HG03342 (cell line): Measurements from ENCODE around the gene DENND4A.
"Not testable (repeated sequence)": the region's sequence is repeated elsewhere in the genome, so short reads cannot be mapped to it uniquely, and the experiment has no call there.

ENCODE experiments used
- ATAC-seq: cut with Tn5 transposase; IDR thresholded peaks from one replicate; pipeline ENCODE4 v1.9.1; 2021; ENCODE audit warnings: mild to moderate bottlenecking, moderate library complexity; ENCODE audit not compliant: unreplicated experiment

Gene DENND4A

DNA sequence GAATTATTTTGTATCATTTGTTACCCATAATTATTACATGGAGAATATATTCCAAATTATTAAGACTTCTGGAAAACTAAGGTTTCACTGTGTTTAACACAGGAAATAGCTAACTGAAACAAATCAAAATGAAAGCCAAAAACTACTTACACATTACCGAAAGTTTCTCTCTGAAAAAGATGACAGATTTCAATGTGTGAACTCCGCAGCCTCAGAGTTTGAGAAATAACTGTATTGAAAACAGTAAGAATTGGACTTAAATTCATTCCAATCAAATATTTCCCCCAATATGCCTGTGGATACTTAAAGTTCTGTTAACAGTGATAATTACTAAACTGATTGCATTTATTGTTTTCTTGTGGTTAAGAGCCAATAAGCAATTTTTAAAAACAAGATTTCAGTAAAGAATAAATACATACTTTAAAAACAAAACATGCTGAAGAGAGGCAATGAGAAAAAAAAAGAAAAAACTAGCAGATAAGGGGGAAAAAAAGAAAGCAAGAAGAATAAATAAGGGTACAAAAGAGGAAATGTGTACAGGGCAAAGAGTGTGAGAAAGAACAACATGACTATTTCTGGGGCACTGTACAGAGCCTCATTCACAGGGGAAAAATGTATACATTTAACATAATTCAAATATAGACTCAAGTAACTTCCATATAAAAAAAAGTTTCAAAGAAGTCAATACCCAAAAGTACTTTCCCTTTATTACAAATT, 30.7 kb downstream of the DENND4A start:
- ATAC-seq, result no peak

DNA sequence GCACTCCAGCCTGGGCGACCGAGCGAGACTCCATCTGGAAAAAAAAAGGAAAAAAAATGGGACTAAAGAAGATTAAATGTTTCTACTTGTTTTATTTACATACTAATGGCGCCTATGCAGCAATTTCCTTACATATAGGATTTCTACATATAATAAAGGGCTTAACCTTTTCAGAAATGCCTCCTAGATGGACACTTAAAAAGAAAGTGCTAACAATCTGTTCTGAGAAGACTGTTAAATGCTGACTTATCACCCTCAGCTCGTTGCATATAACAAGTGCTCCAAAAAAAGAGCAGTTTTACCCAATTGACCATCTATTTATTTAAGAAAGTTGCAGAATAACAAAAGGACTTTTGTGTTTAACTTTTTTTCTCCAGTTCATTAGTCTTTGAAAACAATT, 32.7 kb downstream of the DENND4A start:
- ATAC-seq, result no peak

DNA sequence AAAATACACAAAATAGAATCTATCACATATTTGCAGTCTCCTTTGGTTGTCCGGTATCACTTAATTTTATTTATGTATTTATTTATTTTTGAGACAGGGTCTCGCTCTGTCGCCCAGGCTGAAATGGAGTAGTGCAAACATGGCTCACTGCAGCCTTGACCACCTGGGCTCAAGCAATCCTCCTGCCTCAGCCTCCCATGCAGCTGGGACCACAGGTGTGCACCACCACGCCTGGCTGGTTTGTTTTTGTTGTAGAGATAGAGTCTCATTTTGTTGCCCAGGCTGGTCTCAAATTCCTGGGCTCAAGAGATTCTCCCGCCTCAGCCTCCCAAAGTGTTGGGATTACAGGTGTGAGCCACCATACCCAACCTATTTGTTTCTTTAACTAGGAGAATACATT, 33.9 kb downstream of the DENND4A start:
- no peak for ATAC-seq

DNA sequence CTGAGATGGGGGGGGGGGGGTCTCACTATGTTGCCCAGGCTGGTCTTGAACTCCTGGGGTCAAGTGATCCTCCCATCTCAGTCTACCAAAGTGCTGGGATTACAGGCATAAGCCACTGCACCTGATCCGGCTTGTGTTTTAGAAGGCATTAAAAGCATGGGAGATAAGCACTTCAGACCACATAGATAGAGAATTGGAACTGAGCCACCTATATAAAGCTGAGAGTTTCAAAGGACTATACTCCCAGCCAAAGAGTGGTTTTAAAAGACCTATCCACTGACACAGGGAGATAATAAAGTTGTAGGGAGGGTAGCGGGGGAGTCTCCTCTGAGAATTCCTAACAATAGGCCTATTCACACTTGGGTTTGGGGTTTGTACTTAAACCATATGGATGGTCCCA, 34.8 kb downstream of the DENND4A start:
- ATAC-seq, result no peak

DNA sequence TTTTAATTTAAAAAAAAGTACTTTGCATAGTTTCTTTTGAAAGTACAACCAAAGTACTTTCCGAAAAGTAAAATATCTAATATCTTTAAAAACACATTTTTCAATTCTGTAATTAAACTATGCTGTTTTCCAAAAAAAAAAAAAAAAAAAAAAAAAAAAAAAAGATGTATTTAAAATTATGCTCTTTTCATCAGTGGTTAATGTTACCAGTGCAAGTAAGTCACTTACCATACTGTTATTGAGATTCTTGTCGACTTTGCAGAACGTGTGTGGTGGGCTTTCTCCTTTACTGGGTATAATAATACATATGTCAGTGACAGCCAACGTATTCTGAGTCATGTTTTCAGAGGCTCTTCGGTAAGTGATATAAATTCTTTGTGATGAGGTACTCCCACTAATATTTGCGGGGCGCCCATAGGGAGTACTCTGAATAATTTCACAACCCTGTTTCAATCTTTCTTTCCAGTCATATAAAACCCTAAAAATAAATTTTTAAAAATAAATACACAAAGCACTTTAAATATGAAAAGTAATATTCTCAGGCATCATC, 39.9 kb downstream of the DENND4A start:
- ATAC-seq, result no peak

DNA sequence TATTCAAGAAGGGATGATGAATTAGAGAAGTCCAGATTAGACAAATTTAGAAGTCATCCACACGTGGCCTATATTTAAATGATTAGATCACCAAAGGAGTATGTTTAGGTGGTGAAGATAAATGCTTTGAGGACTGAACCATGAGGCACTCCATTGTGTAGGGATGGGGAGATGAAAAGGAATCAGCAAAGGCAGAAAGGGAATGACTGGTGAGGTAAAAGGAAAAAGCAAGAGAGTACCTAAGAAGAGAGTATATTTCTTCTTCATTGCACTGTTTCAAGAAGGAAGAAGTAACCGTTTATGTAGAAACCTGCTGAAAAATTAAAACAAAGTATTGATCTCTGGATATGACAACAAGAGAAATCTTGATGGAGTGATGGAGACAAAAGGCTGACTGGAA, 40.7 kb downstream of the DENND4A start:
- no peak for ATAC-seq

DNA sequence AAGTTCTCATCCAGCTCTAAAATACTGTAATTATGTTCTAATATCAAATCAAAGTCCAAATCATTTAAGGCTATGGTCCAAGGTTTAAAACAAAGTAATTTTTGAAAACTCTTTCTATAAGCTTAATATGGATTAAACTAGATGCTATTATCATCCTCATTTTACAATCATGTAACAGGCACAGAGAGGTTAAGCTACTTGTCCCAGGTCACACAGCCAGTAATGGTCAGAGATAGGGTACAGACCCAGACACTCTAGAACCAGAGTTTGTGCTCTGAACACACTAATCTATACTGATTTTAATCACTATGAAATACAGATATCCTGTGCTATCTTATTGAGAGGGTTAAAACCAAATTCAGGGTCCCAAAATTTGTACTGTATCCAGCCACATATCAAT, 44.8 kb downstream of the DENND4A start:
- ATAC-seq, result no peak

DNA sequence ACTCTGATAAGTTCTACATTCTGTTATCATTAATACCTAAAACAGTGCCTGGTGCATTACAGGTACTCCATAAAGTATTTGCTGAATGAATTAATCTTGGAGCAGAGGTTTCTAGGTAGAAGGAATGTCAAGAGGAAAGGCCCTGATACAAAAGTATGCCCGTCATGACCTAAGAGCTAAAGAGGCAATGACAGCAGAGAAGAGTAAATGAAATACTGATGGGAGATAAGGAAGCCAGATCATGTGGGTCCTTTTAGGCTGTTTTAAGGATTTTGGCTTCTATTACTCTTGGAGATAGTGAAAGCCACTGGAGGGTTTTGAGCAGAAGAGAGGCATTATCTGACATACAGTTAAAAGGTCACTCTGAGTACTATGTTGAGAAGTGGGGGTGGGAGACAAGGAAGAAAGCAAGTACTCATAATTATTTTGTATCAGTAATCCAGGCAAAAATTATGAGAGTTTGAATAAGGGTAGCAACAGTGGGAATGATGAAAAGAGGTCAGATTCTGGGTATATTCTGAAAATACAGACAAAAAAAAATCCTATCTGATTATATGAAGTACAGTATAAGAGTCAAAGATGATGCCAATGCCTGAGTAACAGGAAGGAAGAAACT, 48.3 kb downstream of the DENND4A start:
- ATAC-seq, result no peak

DNA sequence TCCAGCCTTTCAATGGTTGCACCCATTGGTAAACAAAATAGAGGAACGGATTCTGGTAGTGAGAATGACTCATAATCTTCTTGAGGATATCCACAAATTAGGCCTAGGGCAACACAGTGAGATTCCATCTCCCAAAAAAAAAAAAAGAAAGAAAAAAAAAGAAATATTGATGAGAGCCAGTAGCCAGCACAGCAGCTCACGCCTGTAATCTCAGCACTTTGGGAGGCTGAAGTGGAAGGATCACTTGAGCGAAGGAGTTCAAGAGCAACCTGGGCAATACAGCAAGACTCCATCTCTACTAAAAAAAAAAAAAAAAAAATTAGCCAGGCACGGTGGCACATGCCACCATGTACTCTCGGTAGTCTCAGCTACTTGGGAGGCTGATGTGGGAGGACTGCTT, 51.9 kb downstream of the DENND4A start:
- no peak for ATAC-seq

DNA sequence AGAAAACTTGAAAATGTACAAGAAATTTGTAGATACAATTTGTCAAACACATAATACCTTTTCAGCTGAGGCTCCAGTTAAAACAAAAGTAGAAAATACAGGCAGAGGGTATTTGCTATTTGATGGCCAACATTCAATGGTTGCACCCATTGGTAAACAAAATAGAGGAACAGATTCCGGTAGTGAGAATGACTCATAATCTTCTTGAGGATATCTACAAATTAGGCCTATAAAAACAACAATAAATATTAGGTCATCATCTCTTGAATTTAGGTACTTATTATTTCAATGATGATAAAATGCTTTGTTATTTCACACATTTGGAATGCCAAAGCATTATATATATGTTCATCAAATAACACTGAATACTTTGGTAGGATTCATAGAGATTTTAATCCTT, 53.4 kb downstream of the DENND4A start:
- ATAC-seq, result no peak

DNA sequence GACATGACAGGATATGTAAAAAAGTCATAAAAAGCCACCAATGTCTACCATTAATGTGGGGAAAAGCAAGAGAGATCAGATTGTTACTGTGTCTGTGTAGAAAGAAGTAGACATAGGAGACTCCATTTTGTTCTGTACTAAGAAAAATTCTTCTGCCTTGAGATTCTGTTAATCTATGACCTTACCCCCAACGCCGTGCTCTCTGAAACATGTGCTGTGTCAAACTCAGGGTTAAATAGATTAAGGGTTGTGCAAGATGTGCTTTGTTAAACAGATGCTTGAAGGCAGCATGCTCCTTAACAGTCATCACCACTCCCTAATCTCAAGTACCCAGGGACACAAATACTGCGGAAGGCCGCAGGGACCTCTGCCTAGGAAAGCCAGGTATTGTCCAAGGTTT, 58.5 kb downstream of the DENND4A start:
- ATAC-seq, result not testable (repeated sequence)

DNA sequence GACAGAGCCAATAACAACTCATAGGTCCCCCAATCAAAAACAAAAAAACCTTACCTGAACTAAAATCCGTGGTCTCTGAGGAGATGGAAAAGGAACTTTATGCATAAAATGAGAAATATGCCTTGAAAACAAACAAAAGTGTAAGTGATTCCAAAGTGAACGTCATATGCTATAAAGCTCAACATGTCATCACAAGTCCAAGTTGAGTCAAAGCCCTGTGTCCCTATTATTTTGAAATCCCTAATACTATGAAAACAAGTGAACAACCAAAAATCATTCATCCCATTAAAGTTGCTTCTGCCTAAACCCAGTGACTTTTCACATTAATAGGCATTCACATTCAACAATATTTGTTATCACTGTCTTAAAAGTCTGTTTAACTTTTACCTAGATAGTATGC, 59.4 kb downstream of the DENND4A start:
- no peak for ATAC-seq

DNA sequence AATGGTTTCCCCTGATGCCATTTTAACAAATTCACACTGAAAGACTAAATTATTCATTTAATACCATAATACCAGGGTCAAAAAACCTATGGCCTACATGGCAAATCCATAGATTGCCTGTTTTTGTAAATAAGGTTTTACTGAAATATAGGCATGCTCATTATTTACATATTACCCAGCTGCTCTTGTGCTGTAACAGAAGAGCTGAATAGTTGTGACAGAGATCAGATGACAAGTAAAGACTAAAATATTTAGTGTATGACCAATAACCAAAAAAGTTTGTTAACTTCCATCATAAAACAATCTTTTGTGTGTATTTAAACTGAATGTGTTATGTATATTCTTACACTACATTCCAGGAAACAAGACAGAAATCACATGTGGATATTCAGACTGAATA, 60.2 kb downstream of the DENND4A start:
- ATAC-seq, result no peak

DNA sequence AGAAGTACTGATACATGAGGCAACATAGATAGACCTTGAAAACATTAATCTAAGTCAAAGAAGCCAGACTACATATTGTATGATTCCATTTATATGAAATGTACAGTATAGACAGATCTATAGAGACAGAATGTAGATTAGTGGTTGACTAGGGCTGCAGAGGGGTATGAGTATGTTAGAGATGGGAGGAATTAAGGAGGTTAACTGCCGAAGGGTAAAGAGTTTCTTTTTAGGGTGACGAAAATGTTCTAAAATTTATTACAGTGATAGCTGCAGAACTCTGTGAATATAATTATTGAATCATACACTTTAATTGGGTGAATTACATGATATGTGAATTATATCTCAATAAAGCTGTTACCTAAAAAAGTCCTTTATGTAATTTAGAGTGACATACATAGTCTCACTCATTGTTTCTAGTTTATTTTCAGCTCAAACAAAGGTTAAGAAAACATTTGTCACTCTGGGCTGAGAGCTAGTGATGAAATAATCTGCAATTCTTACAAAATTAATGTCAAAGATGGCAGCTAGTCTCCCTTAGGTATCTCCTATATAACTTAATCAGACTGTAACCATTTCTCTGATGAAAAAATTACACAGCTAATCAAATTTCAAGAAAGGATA, 61.4 kb downstream of the DENND4A start:
- ATAC-seq, result no peak

DNA sequence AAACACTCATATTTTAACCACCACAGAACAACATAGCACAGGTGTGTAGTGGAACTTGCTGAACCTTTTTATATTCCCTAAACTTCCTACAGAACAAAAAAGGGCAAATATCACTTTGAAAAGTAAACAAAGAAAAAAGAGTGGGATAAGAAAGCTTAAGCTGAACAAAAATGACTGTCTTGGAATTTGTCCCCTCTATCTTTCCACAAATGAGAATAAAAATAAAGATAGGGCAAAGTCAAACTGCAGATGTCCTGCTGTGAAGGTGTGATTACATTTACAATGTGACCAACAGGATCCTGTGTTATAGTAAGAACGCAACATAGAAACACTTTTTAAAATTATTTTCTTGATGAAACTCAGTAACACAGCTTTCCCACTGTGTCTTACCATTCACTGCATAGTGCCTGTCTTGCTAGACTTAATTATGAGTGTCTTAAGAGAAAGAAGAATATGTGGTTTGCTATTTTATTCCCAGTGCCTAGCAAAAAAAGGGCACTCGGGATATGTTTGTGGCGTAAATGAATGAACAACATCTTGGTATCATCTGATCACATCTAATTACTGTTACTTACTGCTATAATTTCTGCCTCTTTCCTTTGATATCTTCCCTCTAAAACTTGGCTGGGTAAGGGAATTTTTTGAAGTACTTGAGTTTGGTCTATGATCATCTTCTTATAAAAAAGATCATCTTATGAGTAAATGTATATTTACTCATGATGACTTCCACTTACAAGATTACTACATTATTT, 67.5 kb downstream of the DENND4A start:
- no peak for ATAC-seq

DNA sequence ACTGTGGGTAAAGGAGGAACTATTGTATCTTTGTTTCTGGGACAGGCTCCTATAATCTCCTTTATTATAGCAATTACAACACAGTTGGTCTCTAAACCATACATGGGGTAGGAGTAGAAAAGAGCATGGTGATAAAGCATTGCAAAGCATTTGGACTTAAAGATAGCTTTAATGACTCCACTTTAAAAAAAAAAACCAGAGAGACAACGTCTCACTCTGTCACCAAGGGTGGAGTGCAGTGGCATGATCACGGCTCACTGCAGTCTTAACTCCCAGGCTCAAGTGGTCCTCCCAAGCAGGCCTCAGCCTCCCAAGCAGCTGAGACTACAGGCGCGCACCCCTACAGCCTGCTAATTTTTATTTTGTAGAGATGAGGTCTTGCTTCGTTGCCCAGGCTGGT, 68.2 kb downstream of the DENND4A start:
- ATAC-seq, result no peak

DNA sequence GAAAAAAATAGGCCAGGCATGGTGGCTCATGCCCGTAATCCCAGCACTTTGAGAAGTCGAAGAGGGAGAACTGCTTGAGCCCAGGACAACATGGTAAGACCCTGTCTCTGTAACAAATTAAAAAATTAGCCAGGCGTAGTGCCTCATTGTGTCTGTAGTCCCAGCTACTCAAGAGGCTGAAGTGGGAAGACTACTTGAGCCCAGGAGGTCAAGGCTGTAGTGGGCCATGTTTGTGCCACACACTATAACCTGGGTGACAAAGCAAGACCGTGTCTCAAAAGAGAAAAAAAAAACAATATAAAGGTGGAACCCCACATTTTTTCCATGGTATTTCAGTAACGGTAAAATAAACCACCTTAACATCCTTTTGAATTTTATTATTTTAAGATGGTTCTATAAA, 69.9 kb downstream of the DENND4A start:
- no peak for ATAC-seq

DNA sequence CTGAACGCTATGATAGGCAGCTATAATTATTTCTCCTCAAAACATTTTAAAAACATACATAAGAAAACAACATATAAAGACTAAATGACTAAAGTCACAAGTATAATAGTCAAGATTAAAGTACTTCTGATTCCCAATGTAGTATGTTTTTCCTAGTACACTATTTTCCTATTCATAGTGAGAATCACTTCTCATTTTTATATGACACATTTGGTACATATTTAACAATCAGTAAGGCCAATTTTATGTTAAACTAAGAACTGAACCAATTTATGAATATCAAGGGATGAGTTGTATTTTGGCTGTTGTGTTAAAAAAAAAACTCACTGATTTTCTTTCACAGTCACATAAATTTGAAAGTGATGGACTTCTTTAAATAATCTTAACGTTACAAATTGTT, 79.7 kb downstream of the DENND4A start:
- ATAC-seq, result no peak

DNA sequence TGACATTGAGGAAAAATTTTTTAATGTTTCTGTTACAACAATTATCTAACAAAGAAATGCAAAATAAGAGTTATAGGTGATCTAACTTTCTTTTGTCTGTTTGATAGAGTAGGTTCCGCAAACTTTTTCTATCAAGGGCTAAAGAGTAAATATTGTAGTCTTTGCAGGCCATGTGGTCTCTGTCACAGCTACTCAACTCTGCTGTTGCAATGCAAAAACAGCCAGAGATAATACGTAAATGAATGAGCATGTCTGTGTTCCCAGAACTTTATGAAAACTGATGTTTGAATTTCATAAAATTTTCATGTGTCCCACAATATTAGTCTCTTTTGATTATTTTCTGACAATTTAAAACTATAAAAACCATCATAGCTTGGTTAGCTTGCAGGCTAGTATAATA, 97.0 kb downstream of the DENND4A start:
- ATAC-seq, result no peak

DNA sequence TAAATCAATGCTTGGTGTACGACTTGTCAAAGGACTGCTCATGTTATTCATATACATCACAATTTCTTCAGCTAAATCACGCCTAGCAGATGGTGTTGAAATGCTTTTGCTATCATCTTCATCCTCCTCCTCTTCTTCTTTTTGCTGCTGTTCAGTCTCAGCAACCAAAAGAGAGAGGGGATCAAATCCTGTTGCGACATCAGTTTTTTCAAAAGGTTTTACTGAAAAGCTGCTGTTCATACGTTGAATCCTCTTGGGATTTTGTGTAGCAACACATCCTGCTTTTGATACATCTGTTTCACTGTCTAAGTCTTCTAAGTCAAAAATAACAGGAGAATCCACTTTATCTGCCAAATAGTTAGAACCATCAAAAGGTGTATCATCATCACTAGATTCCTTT, 101.3 kb downstream of the DENND4A start:
- ATAC-seq, result no peak

DNA sequence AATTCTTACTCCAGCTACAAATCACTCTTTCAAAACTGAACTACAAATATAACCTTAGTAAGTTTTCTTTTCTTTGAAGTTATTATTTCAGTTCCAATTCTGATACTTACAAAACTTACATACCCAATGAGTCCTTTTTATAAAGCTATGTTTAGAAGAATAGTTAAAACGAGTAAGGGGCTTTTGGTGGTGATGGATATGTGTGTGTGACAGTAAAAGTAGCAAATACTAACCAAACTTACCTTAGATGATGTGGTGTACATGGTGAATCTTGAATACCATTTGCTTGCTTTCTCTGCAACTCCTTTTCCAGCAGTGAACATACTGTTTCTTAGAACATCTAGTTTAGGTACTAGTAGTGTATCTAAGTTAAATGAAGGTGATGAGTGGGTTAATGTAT, 101.9 kb downstream of the DENND4A start:
- no peak for ATAC-seq

DNA sequence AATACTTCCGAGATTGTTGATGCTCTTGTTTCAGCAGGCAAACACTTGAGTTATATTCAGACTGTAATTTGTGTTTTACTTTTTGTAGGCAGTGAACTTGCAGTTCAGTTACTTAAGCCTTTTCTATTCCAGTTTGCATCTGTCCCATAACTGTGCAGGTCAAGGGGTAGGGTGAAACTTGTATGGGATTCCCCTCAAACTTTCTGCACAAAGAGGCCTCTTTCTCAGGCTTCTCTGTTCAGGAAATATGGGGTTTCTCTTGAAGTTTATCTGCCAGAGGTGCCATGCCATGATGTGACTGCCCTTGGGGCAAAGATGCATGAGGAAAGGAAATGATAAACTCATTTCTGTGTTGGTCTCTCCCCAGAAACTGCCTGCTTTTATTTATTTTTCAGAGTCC, 103.6 kb downstream of the DENND4A start:
- ATAC-seq, result no peak
